HG02938 (cell line): ENCODE results near the gene CTDNEP1.

ENCODE experiments used
- ATAC-seq: cut with Tn5 transposase; IDR thresholded peaks from one replicate; pipeline ENCODE4 v1.9.1; 2021; ENCODE audit warnings: mild to moderate bottlenecking, moderate library complexity; ENCODE audit not compliant: unreplicated experiment

The CTDNEP1 gene

DNA sequence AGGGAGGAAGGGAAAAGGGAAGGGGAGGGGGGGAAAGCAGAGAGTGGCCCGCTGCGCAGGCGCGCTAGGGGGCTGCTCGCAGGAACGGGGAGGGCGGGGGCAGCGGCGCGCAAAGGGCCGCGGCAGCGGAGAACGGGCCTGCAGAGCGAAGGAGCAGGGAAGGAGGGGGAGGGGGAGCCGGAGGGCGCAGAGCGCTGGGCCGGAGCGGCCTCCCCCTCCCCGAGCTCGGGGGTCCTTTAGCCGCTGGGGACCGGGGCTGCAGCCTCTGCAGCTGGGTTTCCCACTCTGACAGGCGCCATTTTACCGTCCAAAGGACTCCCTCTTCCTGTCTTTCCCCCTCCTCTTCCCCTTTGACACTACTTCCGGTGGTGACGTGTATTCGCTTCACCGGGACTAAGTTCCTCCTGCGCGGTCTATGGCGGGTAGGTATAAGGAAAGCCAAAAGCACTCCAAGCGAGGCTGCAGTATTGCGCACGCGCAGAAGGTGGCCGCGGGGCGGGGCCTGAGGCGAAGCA lies at the start of gene CTDNEP1:
CTDNEP1 (minus strand) TSS at position 74 of the 515 bp plus-strand sequence. CDS start 438 bp downstream, outside the sequence.
- ATAC-seq, result peak; percentile 89

DNA sequence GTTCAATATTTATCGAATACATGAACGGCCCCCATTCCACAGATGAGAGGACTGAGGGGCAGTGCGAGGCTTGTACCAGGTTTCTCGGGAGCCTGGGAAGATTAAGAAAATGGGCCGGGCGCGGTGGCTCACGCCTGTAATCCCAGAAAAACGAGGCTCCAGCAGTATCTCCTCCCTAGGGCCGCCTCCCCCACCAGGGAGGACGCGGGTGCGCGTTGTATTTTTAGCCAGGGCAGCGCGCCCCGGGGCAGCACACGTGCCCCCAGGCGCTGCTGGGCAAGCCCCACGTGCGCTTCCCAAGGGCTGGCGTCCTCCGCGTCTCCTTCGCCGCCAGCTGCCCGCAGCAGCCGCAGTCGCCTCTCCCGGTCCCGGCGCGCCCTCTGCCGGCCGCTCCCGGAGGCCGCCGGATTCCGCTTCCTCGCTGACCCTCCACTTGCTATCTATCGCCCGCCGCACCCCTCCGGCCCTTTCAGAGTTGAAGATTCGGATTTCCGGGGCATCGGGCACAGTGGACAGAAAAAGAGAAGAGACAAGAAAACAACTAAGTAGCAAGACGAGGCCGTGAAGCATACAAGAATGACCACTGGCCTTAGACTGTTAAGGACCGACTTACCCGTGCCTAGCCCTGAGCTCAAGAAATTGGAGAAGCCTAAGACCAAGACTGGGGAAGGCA lies 44.8 kb upstream of the CTDNEP1 start:
- no peak for ATAC-seq

- ATAC-seq, result no peak
Observed at GRCh38 chr17:7295230-7296180, 44.0 kb upstream of the CTDNEP1 start.

DNA sequence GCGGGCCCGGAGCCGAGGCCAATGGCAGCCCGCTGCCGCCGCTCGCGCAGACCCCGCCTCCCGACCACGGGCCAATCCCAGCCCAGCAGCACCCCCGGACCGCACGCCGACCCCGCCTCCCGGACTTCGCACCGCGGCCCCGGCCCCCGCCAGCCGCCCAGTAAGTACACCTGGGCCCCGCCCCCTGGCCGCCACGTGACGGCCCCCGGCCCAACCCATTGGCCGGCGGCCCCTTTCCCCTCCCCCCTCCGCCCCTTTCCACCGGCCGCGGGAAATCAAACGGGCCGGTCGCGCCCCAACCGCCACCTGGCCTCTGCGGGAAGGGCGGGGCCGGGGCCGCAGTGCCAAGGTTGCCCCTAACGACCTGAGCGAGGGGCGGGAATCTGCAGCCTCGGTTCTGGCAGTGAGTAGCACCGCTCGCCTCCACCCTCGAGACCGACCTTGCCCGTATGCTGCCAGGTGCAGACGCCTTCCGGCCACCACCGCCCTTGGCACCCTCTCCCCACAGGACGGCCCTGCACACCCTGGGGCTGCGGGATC lies 43.1 kb upstream of the CTDNEP1 start, which contains the start of gene YBX2:
YBX2 (minus strand) TSS at position 26 of the 540 bp plus-strand sequence. CDS start 139 bp downstream, outside the sequence.
- no peak for ATAC-seq

- ATAC-seq, result no peak
Observed at GRCh38 chr17:7293816-7294613, 42.5 kb upstream of the CTDNEP1 start.

DNA sequence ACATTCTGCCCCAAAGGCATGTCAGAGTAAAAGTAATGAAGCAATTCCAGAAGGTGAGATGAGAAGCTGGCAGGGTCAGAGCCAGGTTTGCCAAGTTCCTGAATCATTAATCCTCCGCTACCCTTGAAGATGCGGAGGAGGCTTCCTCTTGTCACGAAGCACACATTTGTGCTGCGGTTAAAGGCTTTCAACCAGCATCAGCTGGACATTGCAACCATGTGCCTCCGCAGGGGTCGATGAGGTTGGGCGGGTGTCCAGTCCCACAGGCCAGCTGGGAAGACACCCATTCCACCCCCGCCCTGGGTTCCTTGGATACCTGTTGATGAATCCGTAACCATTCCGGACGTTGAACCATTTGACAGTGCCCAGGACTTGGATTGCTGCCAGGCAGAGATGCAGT lies 41.6 kb upstream of the CTDNEP1 start:
- ATAC-seq, result no peak

DNA sequence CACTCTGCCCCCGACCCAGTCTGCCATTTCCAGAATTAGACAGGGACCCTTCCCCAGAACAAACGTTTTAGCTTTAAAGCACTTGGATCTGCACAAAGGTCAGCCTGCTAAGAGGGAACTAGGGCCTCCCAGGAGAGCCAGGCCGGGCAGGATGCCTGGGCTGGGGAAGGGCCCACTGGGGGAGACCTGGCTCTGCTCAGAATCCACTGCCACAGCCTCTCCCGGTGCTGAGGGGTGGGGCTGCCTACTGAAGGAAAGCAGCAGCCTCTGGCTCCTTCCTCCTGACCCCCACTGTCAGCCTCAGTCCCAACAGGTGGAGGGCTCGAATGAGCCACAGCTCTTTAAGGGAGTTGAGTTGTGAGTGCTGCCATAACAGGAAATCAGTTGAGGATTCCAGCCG lies 41.2 kb upstream of the CTDNEP1 start:
- ATAC-seq, result no peak

DNA sequence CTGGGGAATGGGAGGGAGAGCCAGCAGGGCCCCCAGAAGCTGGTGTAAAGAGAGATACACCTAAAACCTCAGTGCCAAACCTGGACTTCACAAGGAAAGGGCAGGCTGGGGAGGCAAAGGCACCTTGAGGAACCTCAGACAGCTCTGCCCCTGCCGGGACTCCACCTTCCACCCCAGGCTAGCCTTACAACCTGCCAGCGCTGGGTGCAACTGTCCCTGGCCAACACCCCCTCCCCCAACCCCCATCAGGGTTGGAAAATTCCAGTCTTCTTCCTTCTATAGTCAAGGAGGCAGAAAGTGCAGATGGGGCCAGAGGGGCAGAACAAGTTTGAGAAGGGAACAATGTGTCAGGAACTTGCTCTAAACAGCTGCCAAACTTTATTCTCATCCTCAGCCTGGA lies 40.7 kb upstream of the CTDNEP1 start:
- ATAC-seq, result no peak

GRCh38 chr17:7290685-7291084 lies 39.2 kb upstream of the CTDNEP1 start:
- no peak for ATAC-seq

DNA sequence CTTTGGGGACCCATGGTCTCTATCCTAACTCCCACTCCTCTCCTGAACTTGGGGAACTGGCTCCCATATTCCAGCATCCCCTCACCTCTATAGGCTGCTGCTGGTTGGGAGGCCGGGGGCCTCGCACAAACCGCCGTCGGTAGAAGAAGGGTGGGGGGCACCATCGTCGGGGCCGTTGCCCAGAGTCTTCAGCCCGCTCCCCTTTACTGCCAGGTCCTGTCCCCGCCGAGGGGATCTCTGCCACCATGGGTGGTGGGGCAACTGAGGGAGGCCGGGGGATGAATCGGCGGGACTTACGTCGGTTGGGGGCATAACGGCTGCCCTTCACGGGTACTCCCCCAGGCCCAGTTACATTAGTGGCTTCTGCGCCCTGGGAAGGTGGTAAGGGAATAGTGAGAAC lies 38.6 kb upstream of the CTDNEP1 start:
- ATAC-seq, result no peak

DNA sequence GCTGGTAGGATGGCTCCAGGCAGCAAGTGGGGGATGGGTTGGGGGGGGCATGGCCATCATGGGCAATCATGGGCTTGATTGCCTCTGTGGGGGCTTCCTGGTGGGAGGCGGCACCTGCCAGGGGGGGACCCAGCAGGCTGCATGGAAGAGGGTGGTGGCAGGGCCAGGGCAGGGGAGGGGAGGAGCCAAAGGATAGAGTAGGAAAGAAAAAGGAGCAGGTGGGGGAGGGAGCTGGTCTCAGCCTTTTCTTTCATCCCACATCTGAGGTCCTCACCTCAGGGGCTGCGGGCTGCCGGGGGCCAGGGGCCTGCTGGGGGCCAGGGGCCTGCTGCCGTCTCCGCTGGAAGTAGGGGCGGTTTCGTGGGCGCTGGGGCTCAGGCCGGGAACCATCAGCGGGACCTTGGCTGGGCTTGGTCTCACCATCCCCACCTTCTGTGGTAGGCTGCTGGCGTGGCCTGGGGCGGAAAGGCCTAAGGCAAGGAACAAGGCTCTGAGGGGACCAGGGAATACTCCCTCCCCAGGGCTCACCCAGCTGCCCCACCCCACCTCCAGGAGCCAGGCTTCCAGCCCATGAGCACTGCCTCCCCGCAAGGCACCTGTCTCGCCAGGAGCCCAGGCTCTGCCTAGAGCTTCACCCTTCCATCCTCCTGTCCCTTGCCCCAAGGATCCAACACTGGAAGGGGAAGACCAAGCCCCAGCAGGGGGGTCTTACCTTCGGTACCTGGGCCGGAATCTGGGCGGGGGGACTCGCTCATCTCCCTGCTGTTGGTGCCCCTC lies 37.9 kb upstream of the CTDNEP1 start:
- ATAC-seq, result no peak

DNA sequence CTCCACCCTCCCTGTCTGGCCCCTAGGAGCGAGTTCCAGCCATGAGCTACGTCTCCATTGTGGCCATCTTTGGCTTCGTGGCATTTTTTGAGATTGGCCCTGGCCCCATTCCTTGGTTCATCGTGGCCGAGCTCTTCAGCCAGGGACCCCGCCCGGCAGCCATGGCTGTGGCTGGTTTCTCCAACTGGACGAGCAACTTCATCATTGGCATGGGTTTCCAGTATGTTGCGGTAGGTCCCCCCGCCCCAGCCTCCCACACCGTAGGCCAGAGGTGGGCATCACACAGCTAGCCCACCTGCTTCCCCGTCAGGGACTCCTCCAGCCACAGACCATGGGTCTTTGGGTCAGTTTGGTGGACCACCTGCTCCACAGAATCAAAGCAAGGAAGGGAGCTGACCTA lies 34.1 kb upstream of the CTDNEP1 start:
- ATAC-seq, result no peak

DNA sequence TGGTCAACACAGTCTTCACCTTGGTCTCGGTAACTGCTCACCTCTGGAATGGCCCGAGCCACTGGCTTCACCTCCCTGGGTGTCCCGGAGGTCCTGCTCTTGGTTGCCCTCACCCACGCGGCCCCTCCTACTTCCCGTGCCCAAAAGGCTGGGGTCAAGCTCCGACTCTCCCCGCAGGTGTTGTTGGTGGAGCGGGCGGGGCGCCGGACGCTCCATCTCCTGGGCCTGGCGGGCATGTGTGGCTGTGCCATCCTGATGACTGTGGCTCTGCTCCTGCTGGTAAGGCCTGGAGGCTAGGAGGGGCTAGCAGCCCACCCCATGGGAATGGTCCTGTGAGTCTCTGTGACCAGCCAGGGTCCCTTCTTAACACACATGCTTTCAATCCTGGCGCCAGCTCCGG lies 33.4 kb upstream of the CTDNEP1 start:
- no peak for ATAC-seq

GRCh38 chr17:7283471-7284216 lies 32.1 kb upstream of the CTDNEP1 start:
- ATAC-seq, result no peak

DNA sequence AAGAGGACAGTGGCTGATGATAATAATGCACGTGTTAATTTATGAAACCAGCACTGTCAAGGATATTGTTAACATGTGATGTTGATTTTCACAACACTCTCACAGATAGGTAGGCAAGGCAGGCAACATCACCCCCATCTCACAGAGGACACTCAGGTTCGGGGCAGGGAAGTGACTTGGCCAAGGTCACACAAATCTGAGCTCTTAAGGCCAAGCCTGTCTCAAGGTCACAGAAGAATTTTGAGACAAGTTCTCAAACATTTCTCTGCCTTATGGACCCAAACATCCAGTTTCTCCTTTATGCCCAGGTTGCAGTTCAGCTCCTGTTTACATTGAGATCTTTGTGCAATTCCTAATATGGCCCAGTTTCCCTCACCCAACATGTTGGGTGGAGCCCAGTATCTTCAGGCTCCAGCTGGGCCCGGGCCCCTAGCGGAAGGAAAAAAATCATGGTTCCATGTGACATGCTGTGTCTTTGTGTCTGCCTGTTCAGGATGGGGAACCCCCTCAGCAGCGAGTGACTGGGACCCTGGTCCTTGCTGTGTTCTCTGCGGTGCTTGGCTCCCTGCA lies 31.3 kb upstream of the CTDNEP1 start:
- no peak for ATAC-seq

- ATAC-seq, result no peak
Observed at GRCh38 chr17:7281953-7282751, 30.6 kb upstream of the CTDNEP1 start.

DNA sequence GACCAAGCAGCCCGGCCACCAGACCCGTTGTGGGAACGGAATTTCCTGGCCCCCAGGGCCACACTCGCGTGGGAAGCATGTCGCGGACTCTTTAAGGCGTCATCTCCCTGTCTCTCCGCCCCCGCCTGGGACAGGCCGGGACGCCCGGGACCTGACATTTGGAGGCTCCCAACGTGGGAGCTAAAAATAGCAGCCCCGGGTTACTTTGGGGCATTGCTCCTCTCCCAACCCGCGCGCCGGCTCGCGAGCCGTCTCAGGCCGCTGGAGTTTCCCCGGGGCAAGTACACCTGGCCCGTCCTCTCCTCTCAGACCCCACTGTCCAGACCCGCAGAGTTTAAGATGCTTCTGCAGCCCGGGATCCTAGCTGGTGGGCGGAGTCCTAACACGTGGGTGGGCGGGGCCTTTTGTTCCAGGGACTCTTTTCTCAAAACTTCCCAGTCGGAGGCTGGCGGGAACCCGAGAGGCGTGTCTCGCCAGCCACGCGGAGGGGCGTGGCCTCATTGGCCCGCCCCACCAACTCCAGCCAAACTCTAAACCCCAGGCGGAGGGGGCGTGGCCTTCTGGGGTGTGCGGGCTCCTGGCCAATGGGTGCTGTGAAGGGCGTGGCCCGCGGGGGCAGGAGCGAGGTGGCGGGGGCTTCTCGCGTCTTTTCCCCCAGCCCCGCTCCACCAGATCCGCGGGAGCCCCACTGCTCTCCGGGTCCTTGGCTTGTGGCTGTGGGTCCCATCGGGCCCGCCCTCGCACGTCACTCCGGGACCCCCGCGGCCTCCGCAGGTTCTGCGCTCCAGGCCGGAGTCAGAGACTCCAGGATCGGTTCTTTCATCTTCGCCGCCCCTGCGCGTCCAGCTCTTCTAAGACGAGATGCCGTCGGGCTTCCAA lies 29.8 kb upstream of the CTDNEP1 start, which contains the start of gene SLC2A4:
SLC2A4 (plus strand) TSS at position 645 of the 879 bp plus-strand sequence; CDS start at position 862, 217 bp downstream.
- peak; percentile 43 for ATAC-seq
